ENCODE results near the gene CLEC11A. TPM values are rescaled to one million over a fixed set of nuclear protein-coding genes. Genes with fewer than 3 reads are reported as not detected.
"Not testable (repeated sequence)": the region's sequence is repeated elsewhere in the genome, so short reads cannot be mapped to it uniquely, and the experiment has no call there.

CLEC11A gene
- polyA plus RNA-seq, 1 experiment = 43.9 TPM

- Histone ChIP-seq H3K27ac (ENCODE audit: low read depth, low read length) (no peak overlapping the region), H3K9me3 (ENCODE audit: control insufficient read depth, insufficient read depth, low read length) (no peaks in the 10 kb centered on the region), H3K4me3 (ENCODE audit: low read depth, low read length) (no peak overlapping the region), H3K27me3 (ENCODE audit: control insufficient read depth, insufficient read depth, low read length) (peaks cover 4% of the 10 kb centered on the region)
- POLR2A ChIA-PET = no interaction called here
- CTCF ChIA-PET = interaction anchor here (0.8 to 1.9 kb wide), 2 partner anchors 25 to 80 kb away, joined by 4 to 6 read pairs; no protein-coding TSS in a partner anchor
- TF ChIP-seq CTCF (IDR thresholded peaks at IDR 0.05; ENCODE audit: low read depth, low read length) = no peak
- no peak for DNase-seq (ENCODE audit: low read depth, low spot score)
These were observed 26.8 kb downstream of the CLEC11A start for GRCh38 chr19:50750010-50750409.

DNA sequence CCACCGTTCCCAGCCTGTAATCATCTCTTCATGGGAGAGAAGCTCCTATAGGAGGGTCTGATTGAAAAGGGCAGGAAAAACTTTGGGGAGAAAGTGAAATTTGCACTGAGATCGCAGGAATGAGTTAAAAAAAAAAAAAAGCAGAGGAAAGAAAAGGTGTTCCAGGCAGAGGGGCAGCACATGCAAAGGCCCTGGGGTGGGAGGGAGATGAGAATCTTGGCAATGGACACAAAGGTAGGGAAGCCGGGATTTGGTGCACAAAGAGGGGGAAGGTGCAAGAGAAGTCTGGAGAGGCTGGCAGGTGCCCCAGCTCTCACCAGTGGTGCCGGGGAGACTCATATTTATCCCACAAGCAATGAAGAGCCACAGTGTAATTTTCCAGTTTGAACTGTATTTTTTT, 30.7 kb downstream of the CLEC11A start:
- peaks cover 4% of the 10 kb centered on the region for H3K27me3 ChIP-seq (ENCODE audit: control insufficient read depth, insufficient read depth, low read length)
- H3K4me3 ChIP-seq (ENCODE audit: low read depth, low read length) = no peak overlapping the region
- ChIA-PET POLR2A (no interaction called here), CTCF (interaction anchor here (1.5 kb wide), 1 partner anchor 29 kb away, joined by 3 read pairs; no protein-coding TSS in a partner anchor)
- H3K9me3 ChIP-seq (ENCODE audit: control insufficient read depth, insufficient read depth, low read length) = no peaks in the 10 kb centered on the region
- no peak overlapping the region for H3K27ac ChIP-seq (ENCODE audit: low read depth, low read length)
- DNase-seq (ENCODE audit: low read depth, low spot score) = no peak
- no peak for TF ChIP-seq CTCF (IDR thresholded peaks at IDR 0.05; ENCODE audit: low read depth, low read length)

- DNase-seq (ENCODE audit: low read depth, low spot score); H3K4me3 ChIP-seq (ENCODE audit: low read depth, low read length); H3K9me3 ChIP-seq (ENCODE audit: control insufficient read depth, insufficient read depth, low read length); POLR2A ChIA-PET; CTCF ChIA-PET; H3K27me3 ChIP-seq (ENCODE audit: control insufficient read depth, insufficient read depth, low read length); H3K27ac ChIP-seq (ENCODE audit: low read depth, low read length): not testable (repeated sequence)
These were observed 33.1 kb downstream of the CLEC11A start for GRCh38 chr19:50756244-50756643.

DNA sequence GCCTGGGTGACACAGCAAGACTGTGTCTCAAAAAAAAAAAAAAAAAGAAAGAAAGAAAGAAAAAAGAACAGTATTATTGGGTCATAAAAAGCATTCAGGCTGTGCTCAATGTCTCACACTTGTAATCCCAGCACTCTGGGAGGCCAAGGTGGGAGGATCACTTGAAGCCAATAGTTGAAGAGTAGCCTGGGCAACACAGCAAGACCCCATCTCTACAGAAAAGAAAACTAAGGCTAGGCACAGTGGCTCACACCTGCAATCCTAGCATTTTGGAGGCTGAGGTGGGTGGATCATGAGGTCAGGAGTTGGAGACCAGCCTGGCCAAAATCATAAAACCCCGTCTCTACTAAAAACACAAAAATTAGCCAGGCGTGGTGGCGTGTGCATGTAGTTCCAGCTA, 34.5 kb downstream of the CLEC11A start:
- H3K27me3 ChIP-seq (ENCODE audit: control insufficient read depth, insufficient read depth, low read length); H3K27ac ChIP-seq (ENCODE audit: low read depth, low read length); POLR2A ChIA-PET; H3K9me3 ChIP-seq (ENCODE audit: control insufficient read depth, insufficient read depth, low read length); H3K4me3 ChIP-seq (ENCODE audit: low read depth, low read length); CTCF ChIA-PET; DNase-seq (ENCODE audit: low read depth, low spot score): not testable (repeated sequence)

GRCh38 chr19:50759076-50759475, 35.9 kb downstream of the CLEC11A start:
- DNase-seq (ENCODE audit: low read depth, low spot score); POLR2A ChIA-PET; H3K4me3 ChIP-seq (ENCODE audit: low read depth, low read length); H3K27me3 ChIP-seq (ENCODE audit: control insufficient read depth, insufficient read depth, low read length); H3K9me3 ChIP-seq (ENCODE audit: control insufficient read depth, insufficient read depth, low read length); CTCF ChIA-PET; H3K27ac ChIP-seq (ENCODE audit: low read depth, low read length): not testable (repeated sequence)

DNA sequence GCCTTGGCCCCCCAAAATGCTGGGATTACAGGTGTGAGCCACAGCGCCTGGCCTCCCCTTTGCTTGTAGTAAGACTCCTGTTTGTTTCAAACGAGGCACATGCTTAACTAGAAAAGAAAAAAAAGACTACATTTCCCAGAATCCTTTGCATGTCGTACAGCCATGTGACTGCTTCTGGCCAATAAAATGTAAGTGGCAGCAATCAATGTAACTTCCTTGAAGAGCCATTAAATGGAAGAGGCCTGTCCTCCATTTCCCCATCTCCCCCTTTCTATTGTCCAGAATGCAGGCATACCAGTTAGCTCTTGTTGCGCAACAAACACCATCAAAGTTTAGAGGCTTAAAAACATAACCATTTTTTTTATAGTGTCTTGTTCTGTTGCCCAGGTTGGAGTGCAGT, 36.7 kb downstream of the CLEC11A start:
- no peaks in the 10 kb centered on the region for H3K27me3 ChIP-seq (ENCODE audit: control insufficient read depth, insufficient read depth, low read length)
- H3K9me3 ChIP-seq (ENCODE audit: control insufficient read depth, insufficient read depth, low read length) = no peaks in the 10 kb centered on the region
- no peak overlapping the region for H3K27ac ChIP-seq (ENCODE audit: low read depth, low read length)
- no peak for DNase-seq (ENCODE audit: low read depth, low spot score)
- no peak overlapping the region for H3K4me3 ChIP-seq (ENCODE audit: low read depth, low read length)
- TF ChIP-seq CTCF (IDR thresholded peaks at IDR 0.05; ENCODE audit: low read depth, low read length) = no peak
- ChIA-PET POLR2A (no interaction called here), CTCF (interaction anchor here (1.2 kb wide), 1 partner anchor 35 kb away, joined by 4 read pairs; no protein-coding TSS in a partner anchor)

DNA sequence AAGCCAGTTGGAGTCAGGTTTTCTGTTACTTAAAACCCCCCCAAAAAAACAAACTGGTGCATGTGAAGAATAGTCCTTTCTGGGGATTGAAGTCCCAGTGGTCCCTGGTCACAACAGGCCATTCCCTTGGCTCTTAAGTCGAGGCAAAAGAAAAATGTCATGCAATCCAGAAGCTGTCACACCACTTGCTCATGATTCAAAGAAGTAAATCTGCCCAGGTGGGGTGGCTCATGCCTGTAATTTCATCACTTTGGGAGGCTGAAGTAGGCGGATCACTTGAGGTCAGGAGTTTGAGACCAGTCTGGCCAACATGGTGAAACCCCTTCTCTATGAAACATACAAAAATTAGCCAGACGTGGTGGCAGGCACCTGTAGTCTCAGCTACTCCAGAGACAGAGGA, 38.3 kb downstream of the CLEC11A start:
- H3K27ac ChIP-seq (ENCODE audit: low read depth, low read length); CTCF ChIA-PET; DNase-seq (ENCODE audit: low read depth, low spot score); H3K9me3 ChIP-seq (ENCODE audit: control insufficient read depth, insufficient read depth, low read length); H3K4me3 ChIP-seq (ENCODE audit: low read depth, low read length); POLR2A ChIA-PET; H3K27me3 ChIP-seq (ENCODE audit: control insufficient read depth, insufficient read depth, low read length): not testable (repeated sequence)

DNA sequence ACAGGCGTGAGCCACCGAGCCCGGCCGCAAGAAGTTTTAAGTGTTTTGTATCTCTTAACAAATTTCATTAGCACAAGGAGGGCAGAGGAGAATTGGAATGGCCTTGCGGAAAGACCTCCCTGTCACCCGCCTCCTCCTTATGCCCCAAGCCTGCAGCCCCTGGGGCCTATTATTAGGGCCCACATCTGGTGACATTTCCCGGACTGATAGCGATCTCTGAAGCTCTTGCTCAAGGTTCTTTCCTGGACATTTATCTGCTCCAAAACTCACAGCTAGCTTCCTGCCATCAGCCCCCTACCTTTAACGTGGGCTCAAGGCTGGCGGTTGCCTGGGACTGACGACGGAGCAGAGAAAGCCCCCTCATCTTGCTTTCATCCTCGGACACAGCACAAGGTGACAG, 40.4 kb downstream of the CLEC11A start:
- POLR2A ChIA-PET = not testable (repeated sequence)

More for the DNA sequence above, 40.4 kb downstream of the CLEC11A start:
- H3K9me3 ChIP-seq (ENCODE audit: control insufficient read depth, insufficient read depth, low read length); H3K27ac ChIP-seq (ENCODE audit: low read depth, low read length); H3K4me3 ChIP-seq (ENCODE audit: low read depth, low read length); H3K27me3 ChIP-seq (ENCODE audit: control insufficient read depth, insufficient read depth, low read length); CTCF ChIA-PET; DNase-seq (ENCODE audit: low read depth, low spot score): not testable (repeated sequence)

Measured in AG04450 (cell line).